A673 (cell line): ENCODE results near the gene FBXW8.

Source experiments
- EZH2 ChIP-seq: fragments of 200-600 bp; sonication (generic); IDR thresholded peaks from 2 replicates; pipeline ENCODE4 v1.6.1; 2017; ENCODE audit warnings: borderline replicate concordance, low read depth, mild to moderate bottlenecking, mixed read lengths, antibody characterized with exemption, low read length; ENCODE audit not compliant: poor library complexity, severe bottlenecking
- TF ChIP-seq, protein P1 (sequence below): fragments of 300-800, 200-600 bp; sonication (generic); conservative IDR thresholded peaks from 2 replicates; pipeline ENCODE4 v1.5.1; 2017; ENCODE audit warnings: low read depth, mild to moderate bottlenecking, antibody characterized with exemption, low read length, moderate library complexity, mixed read lengths

DNA sequence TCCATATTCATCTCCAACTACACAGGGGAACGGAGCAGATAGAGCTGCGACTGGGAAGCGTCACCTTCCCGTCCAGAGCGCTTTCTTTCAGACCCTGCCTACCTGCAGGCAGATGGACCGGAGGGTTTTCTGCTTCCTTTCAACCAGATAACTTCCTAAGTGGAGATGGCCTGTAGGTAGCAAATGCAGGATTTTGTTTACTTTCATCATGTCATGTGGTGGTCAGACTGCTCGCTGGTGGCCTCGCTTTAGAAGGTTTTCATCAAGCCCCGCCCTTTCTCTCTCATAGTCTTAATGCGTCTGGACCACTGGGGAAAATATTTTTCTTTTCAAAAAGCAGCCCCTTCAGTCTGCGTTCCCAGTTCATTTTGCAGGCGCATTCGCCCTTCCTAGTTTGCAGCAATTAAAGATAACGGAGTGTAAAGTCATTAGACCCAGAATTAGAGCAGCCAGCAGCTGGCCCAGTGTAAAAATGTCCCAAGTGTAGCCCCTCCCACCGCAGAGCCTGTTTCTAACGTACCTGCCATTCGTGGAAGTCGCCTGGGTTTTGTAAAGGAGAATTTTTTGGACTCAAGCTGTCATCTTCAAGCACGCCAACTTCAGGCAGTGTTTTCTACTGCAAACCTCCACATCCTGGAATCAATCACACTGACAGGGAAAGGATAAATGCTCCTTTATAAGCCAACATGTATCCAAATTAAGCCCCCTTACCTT, 119.6 kb downstream of the FBXW8 start:
- TF ChIP-seq, protein P1, sequence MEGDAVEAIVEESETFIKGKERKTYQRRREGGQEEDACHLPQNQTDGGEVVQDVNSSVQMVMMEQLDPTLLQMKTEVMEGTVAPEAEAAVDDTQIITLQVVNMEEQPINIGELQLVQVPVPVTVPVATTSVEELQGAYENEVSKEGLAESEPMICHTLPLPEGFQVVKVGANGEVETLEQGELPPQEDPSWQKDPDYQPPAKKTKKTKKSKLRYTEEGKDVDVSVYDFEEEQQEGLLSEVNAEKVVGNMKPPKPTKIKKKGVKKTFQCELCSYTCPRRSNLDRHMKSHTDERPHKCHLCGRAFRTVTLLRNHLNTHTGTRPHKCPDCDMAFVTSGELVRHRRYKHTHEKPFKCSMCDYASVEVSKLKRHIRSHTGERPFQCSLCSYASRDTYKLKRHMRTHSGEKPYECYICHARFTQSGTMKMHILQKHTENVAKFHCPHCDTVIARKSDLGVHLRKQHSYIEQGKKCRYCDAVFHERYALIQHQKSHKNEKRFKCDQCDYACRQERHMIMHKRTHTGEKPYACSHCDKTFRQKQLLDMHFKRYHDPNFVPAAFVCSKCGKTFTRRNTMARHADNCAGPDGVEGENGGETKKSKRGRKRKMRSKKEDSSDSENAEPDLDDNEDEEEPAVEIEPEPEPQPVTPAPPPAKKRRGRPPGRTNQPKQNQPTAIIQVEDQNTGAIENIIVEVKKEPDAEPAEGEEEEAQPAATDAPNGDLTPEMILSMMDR: no peak
- no peak for TF ChIP-seq EZH2
